Measurements from ENCODE around the gene SPON2. TPM values are rescaled to one million over a fixed set of nuclear protein-coding genes. Genes with fewer than 3 reads are reported as not detected.

SPON2 gene
- total and polyA plus RNA-seq, 10 donors, result 8.3 to 51.3 (median 27.1) TPM

- DNase-seq, result peak; percentile 69
- Histone ChIP-seq H3K4me3 (no peak overlapping the region), H3K27ac (peak overlapping the region in 7 of 8 donors; percentile 36 to 77 (median 66)), H3K4me1 (peaks cover 9 to 57% (median 24%) of the 10 kb centered on the region in 6 donors), H3K27me3 (replicated peaks in 1 of 7) (no peaks in the 10 kb centered on the region), H3K36me3 (peaks cover 0 to 22% (median 0%) of the 10 kb centered on the region in 6 donors), H3K9me3 (no peaks in the 10 kb centered on the region)
- intact Hi-C loops (cut with DNase I; ENCODE audit: low total_unique reads), result no loop called here
- TF ChIP-seq POLR2AphosphoS5 (IDR thresholded peaks at IDR 0.05), result peak; percentile 19 to 49 (median 38)
- no peak for TF ChIP-seq CTCF (IDR thresholded peaks at IDR 0.05 in 8 of 11, conservative IDR thresholded peaks at IDR 0.05 in 3 of 11)
- 77 to 87% (median 81%) methylated on average over 10 to 13 of the region's 13 CpGs for whole genome bisulfite sequencing, 5 donors
Measured at GRCh38 chr4:1192493-1193205, 20.3 kb upstream of the SPON2 start.

DNA sequence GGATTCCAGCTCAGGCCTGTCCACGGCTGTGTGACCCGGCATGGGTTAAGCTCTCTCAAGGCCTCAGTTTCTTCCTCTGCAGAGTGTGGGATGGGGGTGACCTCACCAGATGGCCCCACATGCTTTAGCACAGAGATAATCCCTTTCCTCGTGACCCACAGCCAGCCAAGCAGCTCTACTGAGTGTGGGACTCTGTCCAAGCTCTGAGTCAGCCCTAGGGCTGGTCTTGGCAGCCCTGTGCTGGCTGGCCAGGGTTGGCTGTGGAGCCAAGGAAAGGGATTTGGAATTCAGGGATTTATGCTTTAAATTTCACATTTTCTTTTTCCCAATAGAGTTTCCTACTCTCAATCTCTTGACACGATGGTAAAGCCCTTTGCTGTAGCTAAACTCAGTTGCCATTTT, 19.7 kb upstream of the SPON2 start:
- H3K27ac ChIP-seq, result peak overlapping the region in 7 of 8 donors; percentile 36 to 77 (median 66)
- intact Hi-C loops (cut with DNase I; ENCODE audit: low total_unique reads), result no loop called here

GRCh38 chr4:1191621-1192020, 19.2 kb upstream of the SPON2 start:
- Histone ChIP-seq H3K36me3 (peaks cover 0 to 14% (median 0%) of the 10 kb centered on the region in 6 donors), H3K4me1 (peaks cover 11 to 63% (median 33%) of the 10 kb centered on the region in 6 donors), H3K4me3 (no peak overlapping the region), H3K27me3 (replicated peaks in 1 of 7) (no peaks in the 10 kb centered on the region), H3K27ac (peak overlapping the region in 7 of 8 donors; percentile 23 to 77 (median 66)), H3K9me3 (no peaks in the 10 kb centered on the region)
- peak in 1 of 3 donors; percentile 14 for TF ChIP-seq POLR2AphosphoS5 (IDR thresholded peaks at IDR 0.05)
- no peak for TF ChIP-seq POLR2A (IDR thresholded peaks at IDR 0.05)
- TF ChIP-seq CTCF (IDR thresholded peaks at IDR 0.05 in 8 of 11, conservative IDR thresholded peaks at IDR 0.05 in 3 of 11), result no peak
- intact Hi-C loops (cut with DNase I; ENCODE audit: low total_unique reads), result no loop called here
- no peak for DNase-seq
- 69 to 86% (median 73%) methylated on average over 4 to 5 of the region's 5 CpGs for WGBS, 5 donors

More for the DNA sequence above, 19.7 kb upstream of the SPON2 start:
- H3K36me3 ChIP-seq, result peaks cover 0 to 19% (median 0%) of the 10 kb centered on the region in 6 donors
- WGBS, 5 donors, result 38 to 96% (median 77%) methylated on average over 2 to 4 of the region's 4 CpGs
- no peak for TF ChIP-seq CTCF (IDR thresholded peaks at IDR 0.05 in 8 of 11, conservative IDR thresholded peaks at IDR 0.05 in 3 of 11)
- peak in 2 of 3 donors; percentile 45 to 64 for TF ChIP-seq POLR2AphosphoS5 (IDR thresholded peaks at IDR 0.05)
- no peak for TF ChIP-seq POLR2A (IDR thresholded peaks at IDR 0.05)
- peak; percentile 72 for DNase-seq
- H3K27me3 ChIP-seq (replicated peaks in 1 of 7), result no peaks in the 10 kb centered on the region
- H3K9me3 ChIP-seq, result no peaks in the 10 kb centered on the region
- H3K4me3 ChIP-seq, result no peak overlapping the region
- H3K4me1 ChIP-seq, result peaks cover 11 to 63% (median 28%) of the 10 kb centered on the region in 6 donors

GRCh38 chr4:1187182-1187581, 14.8 kb upstream of the SPON2 start:
- 22 to 36% (median 24%) methylated on average over 1 of the region's 1 CpG for WGBS, 5 donors
- no peak for TF ChIP-seq POLR2A (IDR thresholded peaks at IDR 0.05)
- no peak for TF ChIP-seq CTCF (IDR thresholded peaks at IDR 0.05 in 8 of 11, conservative IDR thresholded peaks at IDR 0.05 in 3 of 11)
- TF ChIP-seq POLR2AphosphoS5 (IDR thresholded peaks at IDR 0.05), result no peak
- H3K27ac ChIP-seq, result peak overlapping the region in 4 of 8 donors; percentile 9 to 42 (median 34)
- H3K4me3 ChIP-seq, result no peak overlapping the region
- DNase-seq, result no peak
- no peaks in the 10 kb centered on the region for H3K27me3 ChIP-seq (replicated peaks in 1 of 7)
- H3K36me3 ChIP-seq, result no peaks in the 10 kb centered on the region
- H3K9me3 ChIP-seq, result no peaks in the 10 kb centered on the region
- intact Hi-C loops (cut with DNase I; ENCODE audit: low total_unique reads), result no loop called here
- H3K4me1 ChIP-seq, result peaks cover 8 to 66% (median 34%) of the 10 kb centered on the region in 6 donors

All from spleen (tissue), 11 donors.